Small intestine (tissue), 16 donors: ENCODE results near the gene FCGR3A. TPM values are rescaled to one million over a fixed set of nuclear protein-coding genes. Genes with fewer than 3 reads are reported as not detected.
"Not testable (repeated sequence)": the region's sequence is repeated elsewhere in the genome, so short reads cannot be mapped to it uniquely, and the experiment has no call there.

Source experiments
- DNase-seq, 2 donors: peaks; one replicate each; pipeline versions ENCODE4 v3.0.0 to v3.0.0-alpha.2; 2013
- FAIRE-seq: peaks from 2 replicates; lab custom pipeline; 2012; peaks lifted over from hg19 to GRCh38; lab: Jason Lieb, UNC
- H3K27ac ChIP-seq, 3 donors: one replicate each; pipeline ENCODE4 v1.5.1; 2013; ENCODE audit warnings: low read length in 2 of 3, mild to moderate bottlenecking in 2 of 3, control low read depth in 1 of 3, inconsistent platforms in 1 of 3, low read depth in 1 of 3, moderate library complexity in 1 of 3
- H3K27me3 ChIP-seq, 3 donors: one replicate each; pipeline ENCODE4 v1.6.1; 2013; ENCODE audit warnings: low read length in 3 of 3, inconsistent platforms in 1 of 3; ENCODE audit not compliant: control insufficient read depth in 3 of 3, insufficient read depth in 3 of 3
- H3K36me3 ChIP-seq, 3 donors: one replicate each; pipeline ENCODE4 v1.6.1; 2013; ENCODE audit warnings: low read length in 3 of 3, inconsistent platforms in 1 of 3, low read depth in 1 of 3, mild to moderate bottlenecking in 1 of 3, moderate library complexity in 1 of 3; ENCODE audit not compliant: control insufficient read depth in 3 of 3, insufficient read depth in 2 of 3
- H3K4me1 ChIP-seq, 3 donors: one replicate each; pipeline ENCODE4 v1.6.1; 2013; ENCODE audit warnings: low read length in 2 of 3, inconsistent platforms in 1 of 3, low read depth in 1 of 3, mild to moderate bottlenecking in 1 of 3, moderate library complexity in 1 of 3; ENCODE audit not compliant: control insufficient read depth in 3 of 3, insufficient read depth in 2 of 3
- H3K4me3 ChIP-seq, 3 donors: one replicate each; pipeline ENCODE4 v1.5.1; 2013; ENCODE audit warnings: low read length in 3 of 3, control low read depth in 1 of 3, inconsistent platforms in 1 of 3, low read depth in 1 of 3, mild to moderate bottlenecking in 1 of 3, moderate library complexity in 1 of 3
- H3K9me3 ChIP-seq, 2 donors: one replicate each; pipeline ENCODE4 v1.6.1; 2013; ENCODE audit warnings: low read depth in 1 of 2, low read length in 1 of 2; ENCODE audit not compliant: control insufficient read depth in 2 of 2, insufficient read depth in 1 of 2
- WGBS, 3 donors: extraction: QIAGEN DNeasy Blood & Tissue Kit; methylation state at CpG; one replicate each; pipeline ENCODE4 v1.1.7; 2013; 5-methylcytosine and 5-hydroxymethylcytosine counted together
- long read RNA-seq, 10 donors: transcript quantifications; one replicate each; lab custom pipeline, GENCODE V29; 2026
- polyA plus RNA-seq, 4 donors: library from polyadenylated mRNA; stranded (reverse) in 3 of 4; unstranded in 1 of 4; fragments of 200-250 nt in 3 of 4; fragments of 120-200 nt in 1 of 4; gene quantifications; one replicate each; pipeline versions ENCODE4 v1.2.1 to v1.2.3, GENCODE V29; 2013
- donor health status: healthy with polysubstance abuse.
- donor health status: control.
- donor health status: control.
- donor health status: Bipolar disorder and iron deficiency.
- donor health status: healthy.

Gene FCGR3A
- 10 to 100 TPM in 1 of 4 donors, 1 to 10 TPM in 3; 1.3 to 19.5 (median 2.4) TPM for polyA plus RNA-seq
- long read RNA-seq, donor 1: 0 reads
- long read RNA-seq, donor 2, partial matches to known transcripts: 0 of 1 reads
- long read RNA-seq, donor 2, other reads (novel, unspliced or antisense): 0 of 1 reads
- long read RNA-seq, donor 3, partial matches to known transcripts: 0 of 1 reads
- long read RNA-seq, donor 3, other reads (novel, unspliced or antisense): 0 of 1 reads
- long read RNA-seq, donor 4: 0 reads
- long read RNA-seq, donor 5: 0 reads
- long read RNA-seq, donor 6, partial matches to known transcripts: 0 of 1 reads
- long read RNA-seq, donor 6, other reads (novel, unspliced or antisense): 0 of 1 reads
- long read RNA-seq, donor 7: 0 reads
- long read RNA-seq, donor 8: 0 reads
- long read RNA-seq, donor 9: 0 reads
- long read RNA-seq, donor 10, partial matches to known transcripts: 0 of 3 reads
- long read RNA-seq, donor 10, other reads (novel, unspliced or antisense): 0 of 3 reads

DNA sequence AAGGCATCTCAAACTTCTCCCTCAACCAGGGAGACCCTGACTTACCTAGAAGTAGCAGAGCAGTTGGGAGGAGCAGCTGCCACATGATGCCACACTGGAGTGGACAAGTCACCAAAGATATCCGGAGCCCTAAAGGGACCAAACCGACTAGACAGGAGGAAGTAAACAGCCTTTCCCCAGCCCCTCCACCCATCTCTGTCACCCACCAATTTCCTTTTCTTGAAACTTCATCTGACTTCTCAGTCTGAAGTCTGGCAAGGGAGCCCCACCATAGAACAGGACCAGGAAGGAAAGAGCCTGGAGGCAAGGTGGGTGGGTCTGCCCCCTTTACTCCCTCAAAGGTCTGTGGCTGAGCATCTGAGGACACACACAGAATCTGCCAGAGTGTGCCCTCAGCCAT, at the start of gene FCGR3A:
Gene FCGR3A, minus strand, starts transcription at position 167 of the 400 bp plus-strand sequence. Its CDS starts 82 bp downstream, at position 85.
- no peaks in the 10 kb centered on the region for H3K4me1 ChIP-seq
- WGBS, 3 donors: 29 to 88% (median 59%) methylated on average over 2 of the region's 2 CpGs
- no peak for FAIRE-seq
- H3K4me3 ChIP-seq: no peak within 1 kb of the TSS
- peaks cover 0 to 8% (median 0%) of the 10 kb centered on the region in 3 donors for H3K27me3 ChIP-seq
- H3K36me3 ChIP-seq: no peaks in the 10 kb centered on the region
- no peak for DNase-seq
- H3K9me3 ChIP-seq: no peaks in the 10 kb centered on the region
- H3K27ac ChIP-seq: no peak within 1 kb of the TSS

DNA sequence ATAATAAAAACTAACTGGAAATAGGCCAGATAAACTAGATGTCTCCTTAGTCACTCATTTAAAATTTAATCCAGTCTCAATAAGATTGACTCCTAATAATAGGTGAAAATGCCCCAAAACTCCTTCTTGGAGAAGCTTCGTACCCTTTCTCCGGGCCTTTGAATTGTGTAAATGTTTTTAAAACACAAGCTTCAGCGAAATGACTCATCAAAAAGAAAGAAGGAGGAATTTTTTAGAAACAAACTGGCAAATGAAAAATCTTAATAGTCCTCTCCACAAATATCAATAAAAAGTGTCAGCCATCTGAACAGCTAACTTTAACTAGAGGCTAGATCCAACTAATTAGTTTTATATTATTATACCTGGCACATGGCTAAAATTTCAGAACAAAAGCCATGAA, 47.5 kb upstream of the FCGR3A start:
- 81 to 95% (median 88%) methylated on average over 3 of the region's 3 CpGs for WGBS, 3 donors

DNA sequence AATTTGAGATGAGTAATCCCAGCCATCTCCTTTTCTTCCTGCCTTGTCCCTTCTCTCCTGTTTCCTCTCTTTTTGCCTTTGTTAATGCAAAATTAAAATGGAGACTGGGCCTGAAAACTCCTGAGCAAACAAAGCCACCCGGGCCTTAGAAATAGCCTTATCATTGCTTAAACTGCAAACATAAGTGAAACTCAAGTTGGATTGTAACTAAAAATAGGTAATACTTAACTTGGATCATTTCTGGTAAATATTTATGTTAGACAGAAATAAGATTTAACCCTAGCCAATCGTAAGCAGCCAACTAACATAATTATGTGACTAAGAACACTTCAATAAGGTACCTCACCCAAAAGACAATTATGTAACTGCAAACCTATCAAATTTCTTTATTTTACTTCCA, 46.0 kb upstream of the FCGR3A start:
- H3K4me3 ChIP-seq, DNase-seq, H3K27me3 ChIP-seq, H3K4me1 ChIP-seq, FAIRE-seq, H3K36me3 ChIP-seq, H3K9me3 ChIP-seq: not testable (repeated sequence)
- WGBS, 3 donors: 51 to 72% (median 52%) methylated on average over 2 of the region's 2 CpGs
- peak overlapping the region in 1 of 3 donors; percentile 31 for H3K27ac ChIP-seq

More for the DNA sequence above, 47.5 kb upstream of the FCGR3A start:
- FAIRE-seq, H3K36me3 ChIP-seq, H3K27me3 ChIP-seq, H3K4me3 ChIP-seq, H3K9me3 ChIP-seq, DNase-seq, H3K4me1 ChIP-seq, H3K27ac ChIP-seq: not testable (repeated sequence)

DNA sequence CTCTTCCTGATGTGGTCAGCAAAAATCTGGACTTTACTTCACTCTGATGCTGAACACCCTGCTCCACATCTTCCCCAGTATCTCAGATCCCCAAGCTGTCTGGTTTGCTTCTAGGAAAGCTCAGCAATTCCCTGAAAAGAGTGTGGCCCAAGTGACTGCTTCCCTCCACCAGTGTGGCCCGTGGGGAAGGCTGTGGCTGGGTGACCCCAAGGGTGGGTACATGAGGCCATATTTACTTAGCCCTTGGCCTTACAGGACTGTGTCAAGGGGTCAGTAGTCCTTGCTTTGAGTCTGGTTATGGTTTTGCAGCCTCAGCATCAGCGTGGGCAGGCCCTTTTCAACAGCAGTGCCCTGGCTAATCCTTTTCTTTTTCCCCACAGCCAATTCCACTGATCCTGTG, 45.6 kb upstream of the FCGR3A start:
- not testable (repeated sequence) for FAIRE-seq, H3K4me1 ChIP-seq, DNase-seq, H3K27me3 ChIP-seq, H3K36me3 ChIP-seq, H3K9me3 ChIP-seq, H3K4me3 ChIP-seq
- peak overlapping the region in 1 of 3 donors; percentile 31 for H3K27ac ChIP-seq
- 72 to 81% (median 75%) methylated on average over 2 of the region's 2 CpGs for WGBS, 3 donors

DNA sequence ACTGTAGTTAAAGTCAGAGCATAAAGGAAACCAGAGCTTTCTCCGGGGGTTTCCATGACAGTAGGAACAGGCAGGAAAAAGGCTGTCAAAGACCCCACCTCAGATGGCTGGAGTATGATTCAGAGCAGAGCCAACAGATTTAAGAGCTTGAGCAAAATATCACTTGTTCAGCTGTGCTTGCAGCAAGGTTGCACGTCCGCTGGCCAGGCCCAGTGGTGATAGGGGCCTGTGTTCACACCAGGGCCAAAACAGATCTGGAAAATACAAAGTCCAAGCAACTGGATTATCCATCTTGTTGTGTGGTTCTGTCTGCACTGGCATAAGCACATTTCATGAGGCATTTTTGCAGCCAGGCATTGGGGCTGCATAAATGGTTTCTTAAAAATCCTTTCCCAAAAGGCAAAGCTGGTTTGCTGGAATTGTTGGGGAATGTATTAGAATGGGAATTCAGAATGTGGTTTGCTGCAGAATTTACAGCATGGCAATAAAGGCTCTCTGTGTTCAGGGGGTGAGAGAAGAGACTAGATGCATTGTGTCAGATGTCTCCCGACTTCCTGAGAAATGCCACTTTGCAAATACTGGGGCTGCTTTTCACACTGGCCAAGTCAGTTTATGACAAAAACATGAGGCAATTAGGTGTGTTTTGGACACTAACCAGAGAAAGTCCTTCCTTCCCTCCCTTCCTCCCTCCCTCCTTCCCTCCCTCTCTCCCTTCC, 44.8 kb upstream of the FCGR3A start:
- 62 to 69% (median 64%) methylated on average over 2 to 4 of the region's 4 CpGs for WGBS, 3 donors
- FAIRE-seq, H3K27ac ChIP-seq: not testable (repeated sequence)

DNA sequence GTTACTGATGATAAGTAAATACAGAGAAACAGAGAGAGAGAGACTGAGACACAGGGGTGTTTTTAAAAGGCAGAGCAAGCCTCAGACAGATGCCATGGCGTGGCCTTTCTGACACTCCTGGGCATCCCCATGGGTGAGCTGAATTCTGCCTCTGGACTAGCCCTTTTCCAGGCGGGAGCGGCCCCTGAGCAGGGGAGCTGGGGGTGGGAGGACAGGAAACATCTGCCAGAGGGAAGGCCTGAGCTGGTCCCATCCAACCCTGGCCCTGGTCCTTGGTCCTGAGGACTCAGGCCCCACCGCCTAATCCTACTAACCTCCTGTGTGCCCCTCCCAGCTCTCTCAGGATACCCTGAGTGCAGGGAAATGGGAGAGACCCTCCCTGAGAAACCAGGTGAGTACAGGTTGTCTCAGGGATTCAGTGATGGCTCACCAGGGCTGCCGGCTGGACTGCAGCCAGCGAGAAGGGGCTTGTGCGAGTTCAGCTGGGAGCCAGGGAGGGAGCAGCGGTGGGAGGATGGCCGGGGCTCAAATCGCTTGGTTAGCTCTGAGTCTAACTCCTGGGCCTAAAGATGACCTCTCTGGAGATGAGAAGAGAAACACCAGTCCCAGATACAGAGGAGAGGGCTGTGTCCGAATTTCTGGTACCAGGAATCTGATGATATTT, 43.6 kb upstream of the FCGR3A start:
- H3K27me3 ChIP-seq, FAIRE-seq, H3K4me1 ChIP-seq, H3K4me3 ChIP-seq, H3K36me3 ChIP-seq, H3K27ac ChIP-seq, H3K9me3 ChIP-seq, DNase-seq: not testable (repeated sequence)
- WGBS, 3 donors: 84 to 87% (median 86%) methylated on average over 10 to 11 of the region's 11 CpGs

More for the DNA sequence above, 44.8 kb upstream of the FCGR3A start:
- H3K27me3 ChIP-seq, H3K4me1 ChIP-seq, H3K36me3 ChIP-seq, DNase-seq, H3K9me3 ChIP-seq, H3K4me3 ChIP-seq: not testable (repeated sequence)

DNA sequence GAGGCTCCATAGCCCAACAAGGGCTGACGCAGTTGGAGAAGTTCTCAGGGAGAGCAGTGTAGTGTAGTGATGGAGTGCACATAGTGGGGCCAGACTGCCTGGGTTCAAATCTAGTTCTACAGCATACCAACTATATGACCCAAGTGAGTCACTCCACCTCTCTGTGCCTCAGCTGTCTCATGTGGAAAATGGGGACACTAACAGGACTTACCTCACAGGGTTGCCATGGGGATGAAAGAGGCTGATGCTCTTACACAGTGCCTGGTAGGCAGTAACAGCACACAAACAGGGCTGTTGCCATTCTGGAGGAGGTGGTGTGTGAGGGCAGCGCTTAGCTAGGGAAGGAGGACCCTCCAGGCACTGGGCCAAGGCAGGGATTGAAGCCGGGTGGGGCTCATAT, 43.0 kb upstream of the FCGR3A start:
- WGBS, 3 donors: 32 to 38% (median 33%) methylated on average over 2 of the region's 3 CpGs
- H3K27ac ChIP-seq, FAIRE-seq, H3K27me3 ChIP-seq, H3K4me1 ChIP-seq, H3K36me3 ChIP-seq, H3K9me3 ChIP-seq, DNase-seq, H3K4me3 ChIP-seq: not testable (repeated sequence)

DNA sequence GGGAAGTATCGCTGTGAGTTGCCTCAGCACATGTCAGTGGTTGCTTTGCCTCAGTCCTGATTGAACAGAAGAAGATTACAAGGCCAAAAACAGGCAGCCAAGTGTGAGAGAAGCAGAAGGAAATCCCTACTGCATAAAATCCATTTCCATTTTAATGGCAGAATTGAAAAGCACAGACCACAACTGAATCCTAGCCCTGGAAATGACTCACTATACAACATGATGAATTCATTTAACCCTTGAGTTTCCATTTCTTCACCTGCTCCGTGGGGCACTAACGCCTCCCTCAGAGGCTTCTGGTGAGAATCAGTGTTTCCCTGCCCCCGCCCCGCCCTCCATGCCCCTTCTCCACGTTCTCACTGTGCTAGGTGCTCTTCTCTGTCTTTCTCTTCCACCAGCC, 40.3 kb upstream of the FCGR3A start:
- not testable (repeated sequence) for H3K27ac ChIP-seq, H3K36me3 ChIP-seq, H3K9me3 ChIP-seq, H3K4me3 ChIP-seq, DNase-seq, FAIRE-seq, H3K4me1 ChIP-seq, H3K27me3 ChIP-seq
- WGBS, 3 donors: 31 to 48% (median 39%) methylated on average over 1 of the region's 6 CpGs
